Caco-2 (cell line): ENCODE data around the gene GLP2R. TPM values are rescaled to one million over a fixed set of nuclear protein-coding genes. Genes with fewer than 3 reads are reported as not detected.
A peak's percentile ranks its signal among the peaks of the same experiment; 100 is the strongest.

Experiments
- BruUV-seq: library from RNA; stranded (reverse); fragments of 400-500 nt; replicated peaks from 2 replicates; lab custom pipeline; 2021; lab: Mats Ljungman, UMichigan
- CTCF ChIA-PET: fragments of 300-600 bp; sonication (Branson Sonifier 250); formaldehyde crosslinking; loops from one replicate; lab custom pipeline; 2022; ENCODE audit warnings: antibody characterized with exemption; lab: Charles Lee
- POLR2A ChIA-PET: fragments of 300-600 bp; sonication (Branson Sonifier 250); formaldehyde crosslinking; loops from one replicate; lab custom pipeline; 2022; ENCODE audit warnings: antibody characterized with exemption; lab: Charles Lee
- DNase-seq, 2 experiments: peaks; one replicate each; pipeline versions ENCODE4 v3.0.0 to v3.0.0-alpha.2; 2020 to 2022
- H3K27me3 ChIP-seq: replicated peaks from 2 replicates; pipeline ENCODE4 v1.6.0; 2011; ENCODE audit warnings: low read length; ENCODE audit not compliant: control insufficient read depth, insufficient read depth
- H3K36me3 ChIP-seq: 2 replicates; pipeline ENCODE4 v1.5.1; 2011; ENCODE audit warnings: low read length; ENCODE audit not compliant: control insufficient read depth, insufficient read depth
- H3K4me1 ChIP-seq: fragments of 250-450 bp; sonication (Bioruptor Pico); 2 replicates; pipeline ENCODE4 v1.5.1; 2020; ENCODE audit warnings: mild to moderate bottlenecking
- H3K4me3 ChIP-seq: 2 replicates; pipeline ENCODE4 v1.5.1; 2011; ENCODE audit warnings: low read depth, mild to moderate bottlenecking, control low read depth, low read length
- H3K9me3 ChIP-seq: fragments of 250-450 bp; sonication (Bioruptor Pico); 2 replicates; pipeline ENCODE4 v1.5.1; 2020; ENCODE audit warnings: mild to moderate bottlenecking, moderate library complexity
- H3K27ac Mint-ChIP-seq: one replicate; pipeline ENCODE4 v1.8.0; 2022; ENCODE audit warnings: mixed read lengths; ENCODE audit not compliant: unreplicated experiment
- H3K27me3 Mint-ChIP-seq: one replicate; pipeline ENCODE4 v1.8.0; 2022; ENCODE audit warnings: mixed read lengths; ENCODE audit not compliant: insufficient read depth, unreplicated experiment
- H3K36me3 Mint-ChIP-seq: one replicate; pipeline ENCODE4 v1.8.0; 2022; ENCODE audit warnings: mild to moderate bottlenecking, mixed read lengths; ENCODE audit not compliant: insufficient read depth, unreplicated experiment
- H3K4me1 Mint-ChIP-seq: one replicate; pipeline ENCODE4 v1.8.0; 2022; ENCODE audit warnings: low read depth, mixed read lengths; ENCODE audit not compliant: unreplicated experiment
- H3K4me3 Mint-ChIP-seq: one replicate; pipeline ENCODE4 v1.8.0; 2022; ENCODE audit warnings: mild to moderate bottlenecking, moderate library complexity, mixed read lengths; ENCODE audit not compliant: unreplicated experiment
- H3K9me3 Mint-ChIP-seq: one replicate; pipeline ENCODE4 v1.8.0; 2022; ENCODE audit warnings: mixed read lengths; ENCODE audit not compliant: unreplicated experiment
- intact Hi-C: fragments of 100-400 bp; cut with micrococcal nuclease; formaldehyde crosslinking; loops from one replicate; pipeline ENCODE4 v1.10.0; 2022; ENCODE audit not compliant: unreplicated experiment
- total RNA-seq: library from RNA; stranded (reverse); gene quantifications from 2 replicates; pipeline ENCODE4 v1.2.3, GENCODE V29; 2022
- TF ChIP-seq, protein P1 (sequence below), 2 experiments: fragments of 200-600 bp in 1 of 2; IDR thresholded peaks; 1 replicate in 1 of 2; 2 replicates in 1 of 2; pipeline versions ENCODE4 v1.5.1 to v1.8.0; 2011 to 2022; ENCODE audit warnings: antibody characterized with exemption in 1 of 2, control low read depth in 1 of 2, inconsistent platforms in 1 of 2, low read depth in 1 of 2, low read length in 1 of 2, mild to moderate bottlenecking in 1 of 2, moderate library complexity in 1 of 2; ENCODE audit not compliant: insufficient read depth in 1 of 2, severe bottlenecking in 1 of 2, unreplicated experiment in 1 of 2

GLP2R gene
- total RNA-seq, 1 experiment from 2014 or later: not detected

DNA sequence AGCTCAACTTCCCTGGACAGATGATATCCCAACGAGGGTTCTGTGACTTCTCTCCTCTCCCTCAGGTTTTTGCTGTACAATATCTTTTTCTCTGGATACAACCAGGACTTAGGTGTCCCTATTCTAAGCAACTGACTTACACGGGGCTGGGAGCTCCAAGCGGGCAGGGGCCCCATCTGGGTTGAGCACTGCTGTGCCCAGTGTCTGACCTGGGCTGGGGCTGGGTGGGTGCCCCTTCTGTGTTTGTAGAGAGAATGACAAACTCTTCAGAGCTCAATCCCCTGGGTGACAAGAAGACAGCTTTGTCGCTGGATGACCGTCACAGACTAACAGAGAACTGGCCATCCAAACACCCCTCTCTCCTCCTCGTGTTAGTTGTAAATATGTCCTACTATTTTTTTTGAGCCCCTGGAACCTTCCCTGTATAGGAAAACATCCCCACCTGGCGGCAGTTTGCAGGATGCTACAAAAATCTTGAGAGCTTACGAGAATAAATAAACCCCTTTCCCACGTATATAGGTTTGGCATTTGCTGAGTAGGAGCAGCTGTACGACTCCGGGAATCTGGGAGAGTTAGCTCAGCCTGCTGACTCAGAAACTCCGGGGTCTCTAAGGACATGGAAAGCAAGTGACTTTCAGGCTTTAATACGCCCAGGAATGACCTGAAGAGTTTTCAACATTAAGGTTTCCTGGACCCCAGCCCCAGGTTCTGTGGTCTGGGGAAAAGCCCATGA lies 103.0 kb downstream of the GLP2R start:
- H3K4me1 ChIP-seq: no peaks in the 10 kb centered on the region
- intact Hi-C loops: loop anchor here (10.0 kb wide), 1 partner anchor 686 kb away; no protein-coding TSS in a partner anchor
- no peaks in the 10 kb centered on the region for H3K36me3 ChIP-seq
- H3K4me3 Mint-ChIP-seq: no peak overlapping the region
- TF ChIP-seq, protein P1, sequence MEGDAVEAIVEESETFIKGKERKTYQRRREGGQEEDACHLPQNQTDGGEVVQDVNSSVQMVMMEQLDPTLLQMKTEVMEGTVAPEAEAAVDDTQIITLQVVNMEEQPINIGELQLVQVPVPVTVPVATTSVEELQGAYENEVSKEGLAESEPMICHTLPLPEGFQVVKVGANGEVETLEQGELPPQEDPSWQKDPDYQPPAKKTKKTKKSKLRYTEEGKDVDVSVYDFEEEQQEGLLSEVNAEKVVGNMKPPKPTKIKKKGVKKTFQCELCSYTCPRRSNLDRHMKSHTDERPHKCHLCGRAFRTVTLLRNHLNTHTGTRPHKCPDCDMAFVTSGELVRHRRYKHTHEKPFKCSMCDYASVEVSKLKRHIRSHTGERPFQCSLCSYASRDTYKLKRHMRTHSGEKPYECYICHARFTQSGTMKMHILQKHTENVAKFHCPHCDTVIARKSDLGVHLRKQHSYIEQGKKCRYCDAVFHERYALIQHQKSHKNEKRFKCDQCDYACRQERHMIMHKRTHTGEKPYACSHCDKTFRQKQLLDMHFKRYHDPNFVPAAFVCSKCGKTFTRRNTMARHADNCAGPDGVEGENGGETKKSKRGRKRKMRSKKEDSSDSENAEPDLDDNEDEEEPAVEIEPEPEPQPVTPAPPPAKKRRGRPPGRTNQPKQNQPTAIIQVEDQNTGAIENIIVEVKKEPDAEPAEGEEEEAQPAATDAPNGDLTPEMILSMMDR (IDR thresholded peaks at IDR 0.05; ENCODE audit: insufficient read depth in 1 of 2, low read depth in 1 of 2, low read length in 1 of 2, severe bottlenecking in 1 of 2, unreplicated experiment in 1 of 2): peak in 1 of 2 experiments; percentile 32
- no peak overlapping the region for H3K27ac Mint-ChIP-seq
- no peak overlapping the region for H3K4me3 ChIP-seq
- no peaks in the 10 kb centered on the region for H3K4me1 Mint-ChIP-seq
- no peaks in the 10 kb centered on the region for H3K27me3 Mint-ChIP-seq
- H3K36me3 Mint-ChIP-seq: no peaks in the 10 kb centered on the region
- POLR2A ChIA-PET: no interaction called here
- no peaks in the 10 kb centered on the region for H3K9me3 Mint-ChIP-seq
- no TSS peak for BruUV-seq
- no peaks in the 10 kb centered on the region for H3K27me3 ChIP-seq
- no peaks in the 10 kb centered on the region for H3K9me3 ChIP-seq
- peak in 1 of 2 experiments; percentile 31 for DNase-seq
- CTCF ChIA-PET: interaction anchor here (0.6 to 1.1 kb wide), 6 partner anchors 60 to 295 kb away, joined by 3 to 5 read pairs (median 3); no protein-coding TSS in a partner anchor

DNA sequence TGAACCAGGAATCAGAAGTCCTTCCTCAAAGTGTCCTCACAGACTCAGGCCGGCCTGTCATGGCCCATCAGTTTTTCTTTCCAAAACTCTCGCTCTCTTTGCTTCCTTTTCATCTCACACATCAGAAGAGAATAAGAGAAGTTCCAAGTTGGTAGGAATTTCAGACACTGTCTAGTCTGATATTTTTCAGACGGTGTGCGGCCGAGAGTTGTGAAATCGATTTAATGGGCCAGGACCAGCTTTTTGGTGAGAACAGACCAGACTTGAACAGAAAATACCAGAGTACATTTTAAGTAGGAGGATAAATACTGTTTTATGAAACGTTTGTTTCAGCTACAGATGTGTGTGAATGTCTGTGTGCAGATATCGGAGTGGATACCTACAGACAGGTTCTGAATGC lies 104.1 kb downstream of the GLP2R start:
- Histone ChIP-seq H3K36me3 (no peaks in the 10 kb centered on the region), H3K9me3 (no peaks in the 10 kb centered on the region), H3K4me3 (no peak overlapping the region), H3K4me1 (no peaks in the 10 kb centered on the region), H3K27me3 (no peaks in the 10 kb centered on the region)
- TF ChIP-seq, protein P1 (IDR thresholded peaks at IDR 0.05; ENCODE audit: insufficient read depth in 1 of 2, low read depth in 1 of 2, low read length in 1 of 2, severe bottlenecking in 1 of 2, unreplicated experiment in 1 of 2): no peak
- intact Hi-C loops: loop anchor here (10.0 kb wide), 1 partner anchor 685 kb away; no protein-coding TSS in a partner anchor
- no peaks in the 10 kb centered on the region for H3K4me1 Mint-ChIP-seq
- ChIA-PET POLR2A (no interaction called here), CTCF (interaction anchor here (1.1 kb wide), 1 partner anchor 130 kb away, joined by 3 read pairs; no protein-coding TSS in a partner anchor)
- H3K27ac Mint-ChIP-seq: no peak overlapping the region
- no peaks in the 10 kb centered on the region for H3K27me3 Mint-ChIP-seq
- no peak for DNase-seq
- no peaks in the 10 kb centered on the region for H3K9me3 Mint-ChIP-seq
- no peaks in the 10 kb centered on the region for H3K36me3 Mint-ChIP-seq
- BruUV-seq: no TSS peak
- H3K4me3 Mint-ChIP-seq: no peak overlapping the region

DNA sequence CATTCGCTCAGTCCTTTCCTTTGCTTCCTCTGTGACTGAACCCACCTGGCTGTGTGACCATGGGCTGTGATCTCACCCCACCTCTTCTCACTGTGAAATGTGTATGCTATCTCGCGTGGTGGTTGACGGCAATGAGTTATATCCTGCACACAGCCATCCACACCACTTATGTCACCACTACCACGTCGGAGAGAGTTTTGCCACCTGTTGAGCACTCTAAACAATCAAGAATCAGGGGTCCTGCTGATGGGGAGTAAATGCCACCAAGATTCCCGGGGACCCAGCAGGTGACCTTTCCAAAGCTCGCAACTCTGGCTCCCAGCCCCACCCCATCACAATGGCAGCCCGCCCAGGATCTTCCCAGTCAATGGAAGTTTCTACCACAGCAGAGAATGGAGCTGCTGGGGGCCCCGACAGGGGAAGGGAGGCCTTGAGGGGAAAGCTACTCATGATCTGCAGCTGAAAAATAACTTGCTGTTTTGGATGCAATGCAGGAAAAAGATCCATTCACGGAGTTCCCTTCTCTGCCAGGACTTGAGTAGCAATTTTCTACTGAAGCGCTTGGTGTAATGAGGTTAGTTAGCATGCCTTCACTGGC lies 105.5 kb downstream of the GLP2R start:
- POLR2A ChIA-PET: no interaction called here

More for the DNA sequence above, 105.5 kb downstream of the GLP2R start:
- no peak overlapping the region for H3K27ac Mint-ChIP-seq
- H3K4me1 Mint-ChIP-seq: no peaks in the 10 kb centered on the region
- TF ChIP-seq, protein P1 (IDR thresholded peaks at IDR 0.05; ENCODE audit: insufficient read depth in 1 of 2, low read depth in 1 of 2, low read length in 1 of 2, severe bottlenecking in 1 of 2, unreplicated experiment in 1 of 2): no peak
- no peak overlapping the region for H3K4me3 ChIP-seq
- H3K36me3 ChIP-seq: no peaks in the 10 kb centered on the region
- H3K4me1 ChIP-seq: no peaks in the 10 kb centered on the region
- DNase-seq: no peak
- intact Hi-C loops: no loop called here
- H3K27me3 ChIP-seq: no peaks in the 10 kb centered on the region
- CTCF ChIA-PET: no interaction called here
- H3K27me3 Mint-ChIP-seq: no peaks in the 10 kb centered on the region
- no peaks in the 10 kb centered on the region for H3K9me3 Mint-ChIP-seq
- BruUV-seq: no TSS peak
- no peak overlapping the region for H3K4me3 Mint-ChIP-seq
- no peaks in the 10 kb centered on the region for H3K36me3 Mint-ChIP-seq
- no peaks in the 10 kb centered on the region for H3K9me3 ChIP-seq
